MCF 10A (cell line): ENCODE data around the gene SRC. TPM values are rescaled to one million over a fixed set of nuclear protein-coding genes. Genes with fewer than 3 reads are reported as not detected.

ENCODE experiments used
- BruUV-seq: library from RNA; stranded (reverse); fragments of 400-500 nt; replicated peaks from 2 replicates; lab custom pipeline; 2021; lab: Mats Ljungman, UMichigan
- CTCF ChIA-PET: fragments of 300-600 bp; sonication (Branson Sonifier 250); formaldehyde crosslinking; extraction: SDS; loops from one replicate; lab custom pipeline; 2021; ENCODE audit warnings: antibody characterized with exemption, inconsistent platforms; lab: Yijun Ruan, JAX
- POLR2A ChIA-PET: fragments of 300-600, 350-650 bp; sonication (Branson Sonifier 250); formaldehyde crosslinking; extraction: SDS; loops from one replicate; lab custom pipeline; 2020; ENCODE audit warnings: antibody characterized with exemption, inconsistent platforms; lab: Yijun Ruan, JAX
- DNase-seq: peaks from one replicate; pipeline ENCODE4 v3.0.0-alpha.2; 2018; ENCODE audit not compliant: unreplicated experiment
- H3K27ac Mint-ChIP-seq: one replicate; pipeline ENCODE4 v1.8.0; 2022; ENCODE audit warnings: mild to moderate bottlenecking, low read depth, mixed read lengths; ENCODE audit not compliant: unreplicated experiment
- H3K27me3 Mint-ChIP-seq: one replicate; pipeline ENCODE4 v1.8.0; 2022; ENCODE audit warnings: mixed read lengths; ENCODE audit not compliant: insufficient read depth, unreplicated experiment
- H3K36me3 Mint-ChIP-seq: one replicate; pipeline ENCODE4 v1.8.0; 2022; ENCODE audit warnings: mild to moderate bottlenecking, moderate library complexity, mixed read lengths; ENCODE audit not compliant: insufficient read depth, unreplicated experiment
- H3K4me1 Mint-ChIP-seq: one replicate; pipeline ENCODE4 v1.8.0; 2022; ENCODE audit warnings: mixed read lengths; ENCODE audit not compliant: insufficient read depth, unreplicated experiment
- H3K4me3 Mint-ChIP-seq: one replicate; pipeline ENCODE4 v1.8.0; 2022; ENCODE audit warnings: mild to moderate bottlenecking, moderate library complexity, mixed read lengths; ENCODE audit not compliant: unreplicated experiment
- H3K9me3 Mint-ChIP-seq: one replicate; pipeline ENCODE4 v1.8.0; 2022; ENCODE audit warnings: mixed read lengths; ENCODE audit not compliant: unreplicated experiment
- CTCF ChIP-seq: fragments of 200-600 bp; IDR thresholded peaks from one replicate; pipeline ENCODE4 v1.8.0; 2022; ENCODE audit warnings: antibody characterized with exemption, mild to moderate bottlenecking; ENCODE audit not compliant: unreplicated experiment
- intact Hi-C: fragments of 100-400 bp; cut with micrococcal nuclease; formaldehyde crosslinking; loops from 2 replicates; pipeline ENCODE4 v1.14.1; 2022
- total RNA-seq: library from RNA; stranded (reverse); gene quantifications from 2 replicates; pipeline ENCODE4 v1.2.3, GENCODE V29; 2022

Gene SRC
- total RNA-seq, 1 experiment from 2014 or later = 28.1 TPM

GRCh38 chr20:37445041-37445440 is 99.1 kb downstream of the SRC start:
- no TSS peak for BruUV-seq
- peaks cover 32% of the 10 kb centered on the region for H3K27me3 Mint-ChIP-seq
- DNase-seq = no peak
- ChIA-PET POLR2A (no interaction called here), CTCF (no interaction called here)
- H3K9me3 Mint-ChIP-seq = no peaks in the 10 kb centered on the region
- H3K36me3 Mint-ChIP-seq = peaks cover 4% of the 10 kb centered on the region
- no peaks in the 10 kb centered on the region for H3K4me1 Mint-ChIP-seq
- TF ChIP-seq CTCF = no peak
- no peak overlapping the region for H3K27ac Mint-ChIP-seq
- no peak overlapping the region for H3K4me3 Mint-ChIP-seq
- intact Hi-C loops = no loop called here

- ChIA-PET POLR2A (interaction anchor here (0.7 kb wide), 1 partner anchor 338 kb away, joined by 6 read pairs; no protein-coding TSS in a partner anchor), CTCF (interaction anchor here (0.5 kb wide), 1 partner anchor 117 kb away, joined by 3 read pairs; no protein-coding TSS in a partner anchor)
- H3K27ac Mint-ChIP-seq = no peak overlapping the region
- H3K27me3 Mint-ChIP-seq = peaks cover 26% of the 10 kb centered on the region
- DNase-seq = no peak
- H3K9me3 Mint-ChIP-seq = no peaks in the 10 kb centered on the region
- no TSS peak for BruUV-seq
- H3K4me1 Mint-ChIP-seq = no peaks in the 10 kb centered on the region
- intact Hi-C loops = no loop called here
- H3K4me3 Mint-ChIP-seq = no peak overlapping the region
- H3K36me3 Mint-ChIP-seq = peaks cover 4% of the 10 kb centered on the region
- TF ChIP-seq CTCF = no peak
Observed at GRCh38 chr20:37446286-37447032, 100.5 kb downstream of the SRC start.

- CTCF ChIA-PET = no interaction called here
- Mint-ChIP-seq H3K27me3 (peaks cover 26% of the 10 kb centered on the region), H3K36me3 (peaks cover 4% of the 10 kb centered on the region), H3K27ac (no peak overlapping the region), H3K9me3 (no peaks in the 10 kb centered on the region), H3K4me1 (no peaks in the 10 kb centered on the region), H3K4me3 (no peak overlapping the region)
- POLR2A ChIA-PET = no interaction called here
- TF ChIP-seq CTCF = no peak
- BruUV-seq = no TSS peak
- intact Hi-C loops = no loop called here
- DNase-seq = no peak
Observed at GRCh38 chr20:37447688-37448087, 101.7 kb downstream of the SRC start.

GRCh38 chr20:37449276-37449675 is 103.3 kb downstream of the SRC start:
- POLR2A ChIA-PET = interaction anchor here (0.5 kb wide), 1 partner anchor 159 kb away, joined by 3 read pairs; no protein-coding TSS in a partner anchor

More at GRCh38 chr20:37449276-37449675, 103.3 kb downstream of the SRC start:
- intact Hi-C loops = no loop called here
- Mint-ChIP-seq H3K4me1 (no peaks in the 10 kb centered on the region), H3K27me3 (peaks cover 26% of the 10 kb centered on the region), H3K27ac (no peak overlapping the region), H3K9me3 (peaks cover 3% of the 10 kb centered on the region), H3K36me3 (peaks cover 4% of the 10 kb centered on the region), H3K4me3 (no peak overlapping the region)
- CTCF ChIA-PET = no interaction called here
- DNase-seq = no peak
- BruUV-seq = no TSS peak
- TF ChIP-seq CTCF = no peak
